ENCODE results near the gene RAD51B.

DNA sequence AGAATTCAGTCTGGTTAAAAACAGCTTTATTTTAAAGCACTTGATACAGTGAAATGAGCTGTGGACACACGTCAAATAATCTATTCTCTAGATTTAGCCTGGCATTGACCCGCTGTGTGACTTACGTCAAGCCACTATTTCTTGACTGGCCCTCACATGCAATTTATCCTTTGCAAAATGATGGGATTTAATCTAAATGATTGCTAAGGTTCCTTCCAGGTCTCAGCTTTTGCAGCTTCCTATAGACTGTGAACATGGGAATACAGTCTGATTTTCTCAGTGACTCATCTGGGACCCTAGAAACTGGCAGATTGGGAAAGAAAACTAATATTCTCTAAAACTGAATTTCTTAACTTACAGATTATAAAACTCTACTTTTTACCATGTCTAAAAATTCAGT is 409.1 kb downstream of the RAD51B start:
- TF ChIP-seq, protein P1, sequence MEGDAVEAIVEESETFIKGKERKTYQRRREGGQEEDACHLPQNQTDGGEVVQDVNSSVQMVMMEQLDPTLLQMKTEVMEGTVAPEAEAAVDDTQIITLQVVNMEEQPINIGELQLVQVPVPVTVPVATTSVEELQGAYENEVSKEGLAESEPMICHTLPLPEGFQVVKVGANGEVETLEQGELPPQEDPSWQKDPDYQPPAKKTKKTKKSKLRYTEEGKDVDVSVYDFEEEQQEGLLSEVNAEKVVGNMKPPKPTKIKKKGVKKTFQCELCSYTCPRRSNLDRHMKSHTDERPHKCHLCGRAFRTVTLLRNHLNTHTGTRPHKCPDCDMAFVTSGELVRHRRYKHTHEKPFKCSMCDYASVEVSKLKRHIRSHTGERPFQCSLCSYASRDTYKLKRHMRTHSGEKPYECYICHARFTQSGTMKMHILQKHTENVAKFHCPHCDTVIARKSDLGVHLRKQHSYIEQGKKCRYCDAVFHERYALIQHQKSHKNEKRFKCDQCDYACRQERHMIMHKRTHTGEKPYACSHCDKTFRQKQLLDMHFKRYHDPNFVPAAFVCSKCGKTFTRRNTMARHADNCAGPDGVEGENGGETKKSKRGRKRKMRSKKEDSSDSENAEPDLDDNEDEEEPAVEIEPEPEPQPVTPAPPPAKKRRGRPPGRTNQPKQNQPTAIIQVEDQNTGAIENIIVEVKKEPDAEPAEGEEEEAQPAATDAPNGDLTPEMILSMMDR (IDR thresholded peaks at IDR 0.05), result no peak
- no peak for TF ChIP-seq POLR2AphosphoS5 (IDR thresholded peaks at IDR 0.05; ENCODE audit: low read depth, low read length)
- TF ChIP-seq, protein P2, sequence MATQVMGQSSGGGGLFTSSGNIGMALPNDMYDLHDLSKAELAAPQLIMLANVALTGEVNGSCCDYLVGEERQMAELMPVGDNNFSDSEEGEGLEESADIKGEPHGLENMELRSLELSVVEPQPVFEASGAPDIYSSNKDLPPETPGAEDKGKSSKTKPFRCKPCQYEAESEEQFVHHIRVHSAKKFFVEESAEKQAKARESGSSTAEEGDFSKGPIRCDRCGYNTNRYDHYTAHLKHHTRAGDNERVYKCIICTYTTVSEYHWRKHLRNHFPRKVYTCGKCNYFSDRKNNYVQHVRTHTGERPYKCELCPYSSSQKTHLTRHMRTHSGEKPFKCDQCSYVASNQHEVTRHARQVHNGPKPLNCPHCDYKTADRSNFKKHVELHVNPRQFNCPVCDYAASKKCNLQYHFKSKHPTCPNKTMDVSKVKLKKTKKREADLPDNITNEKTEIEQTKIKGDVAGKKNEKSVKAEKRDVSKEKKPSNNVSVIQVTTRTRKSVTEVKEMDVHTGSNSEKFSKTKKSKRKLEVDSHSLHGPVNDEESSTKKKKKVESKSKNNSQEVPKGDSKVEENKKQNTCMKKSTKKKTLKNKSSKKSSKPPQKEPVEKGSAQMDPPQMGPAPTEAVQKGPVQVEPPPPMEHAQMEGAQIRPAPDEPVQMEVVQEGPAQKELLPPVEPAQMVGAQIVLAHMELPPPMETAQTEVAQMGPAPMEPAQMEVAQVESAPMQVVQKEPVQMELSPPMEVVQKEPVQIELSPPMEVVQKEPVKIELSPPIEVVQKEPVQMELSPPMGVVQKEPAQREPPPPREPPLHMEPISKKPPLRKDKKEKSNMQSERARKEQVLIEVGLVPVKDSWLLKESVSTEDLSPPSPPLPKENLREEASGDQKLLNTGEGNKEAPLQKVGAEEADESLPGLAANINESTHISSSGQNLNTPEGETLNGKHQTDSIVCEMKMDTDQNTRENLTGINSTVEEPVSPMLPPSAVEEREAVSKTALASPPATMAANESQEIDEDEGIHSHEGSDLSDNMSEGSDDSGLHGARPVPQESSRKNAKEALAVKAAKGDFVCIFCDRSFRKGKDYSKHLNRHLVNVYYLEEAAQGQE (IDR thresholded peaks at IDR 0.05; ENCODE audit: insufficient read depth in 1 of 2, low read depth in 2 of 2, low read length in 1 of 2), result no peak
